GM20000 (cell line): ENCODE data around the gene CLTB.

Experiments used
- DNase-seq: peaks from one replicate; pipeline ENCODE4 v3.0.0; 2012; ENCODE audit warnings: low spot score
- TF ChIP-seq, protein P1 (sequence below): IDR thresholded peaks from 2 replicates; pipeline ENCODE4 v1.5.1; 2012; ENCODE audit warnings: mild to moderate bottlenecking, control low read depth; ENCODE audit errors: extremely low read depth, missing control alignments

The CLTB gene

GRCh38 chr5:176384366-176384930 is 31.9 kb downstream of the CLTB start:
- TF ChIP-seq, protein P1, sequence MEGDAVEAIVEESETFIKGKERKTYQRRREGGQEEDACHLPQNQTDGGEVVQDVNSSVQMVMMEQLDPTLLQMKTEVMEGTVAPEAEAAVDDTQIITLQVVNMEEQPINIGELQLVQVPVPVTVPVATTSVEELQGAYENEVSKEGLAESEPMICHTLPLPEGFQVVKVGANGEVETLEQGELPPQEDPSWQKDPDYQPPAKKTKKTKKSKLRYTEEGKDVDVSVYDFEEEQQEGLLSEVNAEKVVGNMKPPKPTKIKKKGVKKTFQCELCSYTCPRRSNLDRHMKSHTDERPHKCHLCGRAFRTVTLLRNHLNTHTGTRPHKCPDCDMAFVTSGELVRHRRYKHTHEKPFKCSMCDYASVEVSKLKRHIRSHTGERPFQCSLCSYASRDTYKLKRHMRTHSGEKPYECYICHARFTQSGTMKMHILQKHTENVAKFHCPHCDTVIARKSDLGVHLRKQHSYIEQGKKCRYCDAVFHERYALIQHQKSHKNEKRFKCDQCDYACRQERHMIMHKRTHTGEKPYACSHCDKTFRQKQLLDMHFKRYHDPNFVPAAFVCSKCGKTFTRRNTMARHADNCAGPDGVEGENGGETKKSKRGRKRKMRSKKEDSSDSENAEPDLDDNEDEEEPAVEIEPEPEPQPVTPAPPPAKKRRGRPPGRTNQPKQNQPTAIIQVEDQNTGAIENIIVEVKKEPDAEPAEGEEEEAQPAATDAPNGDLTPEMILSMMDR = no peak

DNA sequence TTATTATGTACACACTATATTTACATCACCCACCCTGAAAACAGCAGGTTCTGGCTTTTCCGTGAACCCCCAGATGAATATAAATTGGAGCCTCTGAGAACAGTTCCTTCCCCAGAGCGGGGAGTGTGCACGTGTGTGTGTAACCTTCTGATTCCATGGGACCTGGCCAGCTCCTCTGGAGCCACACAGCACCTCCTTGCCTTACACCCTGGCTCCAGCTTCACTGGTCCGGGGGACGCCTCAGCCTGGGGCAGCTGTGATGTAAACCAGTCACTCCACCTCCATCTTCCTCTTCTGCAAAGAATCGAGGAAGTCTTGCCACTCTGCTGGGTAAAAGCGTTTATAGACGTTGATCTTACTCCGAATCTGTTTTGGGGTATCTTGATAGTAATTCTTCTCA is 32.4 kb downstream of the CLTB start:
- TF ChIP-seq, protein P1 = no peak
- no peak for DNase-seq

More at GRCh38 chr5:176384366-176384930, 31.9 kb downstream of the CLTB start:
- DNase-seq = no peak

GRCh38 chr5:176383248-176383905 is 33.0 kb downstream of the CLTB start:
- TF ChIP-seq, protein P1 = no peak
- DNase-seq = no peak

DNA sequence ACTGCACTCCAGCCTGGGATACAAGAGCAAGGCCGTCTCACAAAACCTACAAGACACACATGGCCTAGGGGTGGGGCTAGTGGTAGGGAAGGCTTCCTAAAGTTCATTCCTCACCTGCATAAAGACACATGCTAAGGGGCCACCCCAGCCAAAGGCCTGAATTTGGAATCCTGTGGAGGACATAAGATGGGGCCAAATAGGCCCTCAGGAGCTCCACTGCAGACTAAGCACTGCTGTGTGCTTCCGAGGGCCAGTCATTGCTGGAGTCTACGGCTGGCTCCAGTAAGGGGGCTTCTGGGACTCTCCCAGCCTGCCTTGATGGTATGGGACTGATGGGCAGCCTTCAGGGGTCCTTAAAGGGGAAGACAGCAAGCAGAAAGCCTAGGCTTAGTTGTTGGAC is 33.6 kb downstream of the CLTB start:
- no peak for DNase-seq
- TF ChIP-seq, protein P1 = no peak

DNA sequence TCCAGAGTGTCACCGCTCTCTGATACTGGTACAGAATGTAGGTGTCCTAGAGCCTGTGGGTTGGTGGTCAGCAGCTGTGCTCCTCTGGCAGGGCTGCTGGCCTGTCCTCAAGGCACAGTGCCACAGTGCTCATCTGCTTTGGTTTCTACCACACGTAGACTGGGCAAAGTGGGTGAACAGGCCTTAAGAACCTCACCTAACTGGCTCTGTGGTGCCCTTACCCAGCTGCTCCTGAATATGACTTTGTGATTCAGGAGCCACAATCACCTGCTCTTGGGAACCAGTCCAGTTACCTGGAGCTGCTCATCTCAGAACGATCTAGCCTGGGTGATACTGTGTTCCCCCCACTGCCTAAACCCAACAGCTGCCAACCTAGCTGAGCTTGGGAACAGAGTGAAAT is 34.4 kb downstream of the CLTB start:
- no peak for DNase-seq
- TF ChIP-seq, protein P1 = no peak

DNA sequence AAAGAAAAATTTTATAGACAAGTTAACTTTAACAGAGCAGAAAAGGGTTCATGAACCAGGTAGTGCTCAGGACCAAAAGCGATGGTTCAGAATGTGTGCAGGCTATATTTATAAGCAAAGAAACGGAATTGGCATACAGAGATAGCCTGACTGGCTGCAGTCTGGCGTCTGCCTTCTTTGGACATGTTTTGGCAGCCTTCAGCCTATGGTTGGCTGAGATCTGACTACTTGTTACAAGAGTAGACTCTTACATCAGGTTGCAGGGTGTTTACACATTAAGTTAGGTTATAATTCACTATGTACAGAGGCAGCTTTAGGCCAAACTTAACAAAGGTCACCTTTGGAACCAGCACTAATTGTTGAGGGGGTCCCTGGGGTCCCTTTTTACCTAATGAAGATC is 34.9 kb downstream of the CLTB start:
- no peak for DNase-seq
- TF ChIP-seq, protein P1 = no peak

- TF ChIP-seq, protein P1 = no peak
- peak; percentile 43 for DNase-seq
Measured at GRCh38 chr5:176379881-176380280, 36.5 kb downstream of the CLTB start.
